HG03039 (cell line): ENCODE results near the gene STXBP4.

Experiments
- ATAC-seq: cut with Tn5 transposase; IDR thresholded peaks from one replicate; pipeline ENCODE4 v1.9.1; 2021; ENCODE audit warnings: mild to moderate bottlenecking, moderate library complexity; ENCODE audit not compliant: unreplicated experiment

Gene STXBP4

GRCh38 chr17:55212880-55213279, 244.3 kb downstream of the STXBP4 start:
- ATAC-seq: no peak

GRCh38 chr17:55215711-55216110, 247.1 kb downstream of the STXBP4 start:
- ATAC-seq: no peak

- ATAC-seq: no peak
Measured at GRCh38 chr17:55216888-55217287, 248.3 kb downstream of the STXBP4 start.

- ATAC-seq: no peak
Measured at GRCh38 chr17:55219459-55219858, 250.9 kb downstream of the STXBP4 start.

GRCh38 chr17:55219934-55220333, 251.4 kb downstream of the STXBP4 start:
- no peak for ATAC-seq
